ENCODE data around the gene SDCBP2. TPM values are rescaled to one million over a fixed set of nuclear protein-coding genes. Genes with fewer than 3 reads are reported as not detected.
A peak's percentile ranks its signal among the peaks of the same experiment; 100 is the strongest.

SDCBP2 gene
- total RNA-seq, 1 donor from 2014 or later, result not detected

DNA sequence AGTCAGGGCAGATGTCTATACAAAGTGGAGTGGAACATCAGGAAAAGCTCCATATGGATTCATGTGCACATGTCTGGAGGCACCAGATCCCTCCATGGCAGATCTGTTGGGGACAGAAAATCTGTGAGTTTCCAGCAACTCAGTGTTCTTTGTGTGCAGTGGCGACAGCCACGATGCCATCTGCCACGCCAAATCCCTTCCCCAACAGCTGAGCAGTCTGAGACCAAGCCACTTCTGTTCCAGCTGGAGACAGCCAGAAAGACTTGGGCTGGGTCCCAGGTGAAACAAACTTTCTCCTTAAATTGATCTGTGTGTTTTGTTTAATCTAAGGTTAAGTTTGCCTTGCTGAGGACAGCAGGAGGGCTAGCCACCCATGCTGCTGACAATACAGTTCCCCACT lies 41.0 kb upstream of the SDCBP2 start:
- Histone ChIP-seq H3K27me3 (no peaks in the 10 kb centered on the region), H3K36me3 (peaks cover 5 to 26% of the 10 kb centered on the region in 2 donors), H3K9me3 (no peaks in the 10 kb centered on the region), H3K4me3 (no peak overlapping the region), H3K4me1 (peaks cover 8 to 27% of the 10 kb centered on the region in 2 donors), H3K27ac (peak overlapping the region in 1 of 2 donors; percentile 26)
- intact Hi-C loops (cut with DNase I), result loop anchor here (5.0 kb wide), 1 partner anchor 43 kb away; the partner anchor contains the start of gene SDCBP2
- TF ChIP-seq, protein P1, sequence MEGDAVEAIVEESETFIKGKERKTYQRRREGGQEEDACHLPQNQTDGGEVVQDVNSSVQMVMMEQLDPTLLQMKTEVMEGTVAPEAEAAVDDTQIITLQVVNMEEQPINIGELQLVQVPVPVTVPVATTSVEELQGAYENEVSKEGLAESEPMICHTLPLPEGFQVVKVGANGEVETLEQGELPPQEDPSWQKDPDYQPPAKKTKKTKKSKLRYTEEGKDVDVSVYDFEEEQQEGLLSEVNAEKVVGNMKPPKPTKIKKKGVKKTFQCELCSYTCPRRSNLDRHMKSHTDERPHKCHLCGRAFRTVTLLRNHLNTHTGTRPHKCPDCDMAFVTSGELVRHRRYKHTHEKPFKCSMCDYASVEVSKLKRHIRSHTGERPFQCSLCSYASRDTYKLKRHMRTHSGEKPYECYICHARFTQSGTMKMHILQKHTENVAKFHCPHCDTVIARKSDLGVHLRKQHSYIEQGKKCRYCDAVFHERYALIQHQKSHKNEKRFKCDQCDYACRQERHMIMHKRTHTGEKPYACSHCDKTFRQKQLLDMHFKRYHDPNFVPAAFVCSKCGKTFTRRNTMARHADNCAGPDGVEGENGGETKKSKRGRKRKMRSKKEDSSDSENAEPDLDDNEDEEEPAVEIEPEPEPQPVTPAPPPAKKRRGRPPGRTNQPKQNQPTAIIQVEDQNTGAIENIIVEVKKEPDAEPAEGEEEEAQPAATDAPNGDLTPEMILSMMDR (IDR thresholded peaks at IDR 0.05), result no peak
- DNase-seq (ENCODE audit: low spot score in 2 of 2), result no peak

DNA sequence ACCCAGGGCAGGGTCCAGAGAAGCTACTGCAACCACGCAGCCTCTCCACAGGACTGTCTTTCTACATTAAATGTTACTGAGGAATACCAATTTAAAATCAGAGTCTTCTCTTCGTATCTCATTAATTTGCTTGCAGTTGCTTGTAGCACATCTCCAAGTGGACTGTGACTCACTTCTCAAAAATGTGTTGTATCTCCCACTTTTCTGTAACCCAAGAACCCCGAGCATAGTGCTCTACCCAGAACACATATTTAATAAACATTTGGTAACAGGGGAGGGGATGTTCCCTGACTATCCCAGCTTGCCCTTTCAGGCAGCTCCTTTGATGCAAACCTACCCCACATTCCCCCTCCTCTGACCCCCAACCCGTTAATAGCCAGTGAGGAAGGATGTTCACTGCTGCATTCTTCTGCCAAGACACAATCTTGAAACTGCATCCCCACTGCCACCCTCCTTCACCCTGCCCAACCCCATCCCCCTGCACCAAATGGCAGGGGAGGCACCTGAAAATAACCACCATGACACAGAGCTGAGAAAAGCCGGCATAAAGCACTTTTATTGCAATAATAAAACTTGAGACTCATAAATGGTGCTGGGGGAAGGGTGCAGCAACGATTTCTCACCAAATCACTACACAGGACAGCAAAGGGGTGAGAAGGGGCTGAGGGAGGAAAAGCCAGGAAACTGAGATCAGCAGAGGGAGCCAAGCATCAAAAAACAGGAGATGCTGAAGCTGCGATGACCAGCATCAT lies 39.7 kb upstream of the SDCBP2 start:
- H3K36me3 ChIP-seq, result peaks cover 5 to 26% of the 10 kb centered on the region in 2 donors
- H3K27me3 ChIP-seq, result no peaks in the 10 kb centered on the region
- intact Hi-C loops (cut with DNase I), result no loop called here
- no peak for DNase-seq (ENCODE audit: low spot score in 2 of 2)
- peaks cover 8 to 16% of the 10 kb centered on the region in 2 donors for H3K4me1 ChIP-seq
- no peak overlapping the region for H3K27ac ChIP-seq
- TF ChIP-seq, protein P1 (IDR thresholded peaks at IDR 0.05), result no peak
- H3K4me3 ChIP-seq, result no peak overlapping the region
- H3K9me3 ChIP-seq, result no peaks in the 10 kb centered on the region

DNA sequence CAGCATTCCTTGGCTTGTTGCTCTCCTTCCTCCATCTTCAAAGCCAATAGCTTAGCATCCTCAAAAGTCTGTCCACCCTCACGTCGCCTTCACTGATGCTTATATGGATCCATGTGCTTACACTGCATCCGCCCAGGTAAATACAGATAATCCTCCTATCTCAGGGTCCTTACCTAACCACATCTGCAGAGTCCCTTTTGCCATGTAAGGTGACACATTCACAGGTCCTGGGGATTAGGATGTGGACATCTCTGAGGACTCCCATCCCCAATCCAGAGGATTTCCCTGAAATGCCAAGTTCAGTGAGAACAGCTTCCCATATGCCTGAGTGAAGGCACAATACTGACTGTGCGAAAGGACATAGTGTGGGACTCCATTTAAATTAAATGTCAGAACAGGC lies 38.5 kb upstream of the SDCBP2 start:
- H3K27ac ChIP-seq, result no peak overlapping the region
- peaks cover 5 to 21% of the 10 kb centered on the region in 2 donors for H3K36me3 ChIP-seq
- TF ChIP-seq, protein P1 (IDR thresholded peaks at IDR 0.05), result no peak
- intact Hi-C loops (cut with DNase I), result no loop called here
- no peaks in the 10 kb centered on the region for H3K9me3 ChIP-seq
- peaks cover 3 to 8% of the 10 kb centered on the region in 2 donors for H3K4me1 ChIP-seq
- no peak overlapping the region for H3K4me3 ChIP-seq
- no peak for DNase-seq (ENCODE audit: low spot score in 2 of 2)
- H3K27me3 ChIP-seq, result no peaks in the 10 kb centered on the region

DNA sequence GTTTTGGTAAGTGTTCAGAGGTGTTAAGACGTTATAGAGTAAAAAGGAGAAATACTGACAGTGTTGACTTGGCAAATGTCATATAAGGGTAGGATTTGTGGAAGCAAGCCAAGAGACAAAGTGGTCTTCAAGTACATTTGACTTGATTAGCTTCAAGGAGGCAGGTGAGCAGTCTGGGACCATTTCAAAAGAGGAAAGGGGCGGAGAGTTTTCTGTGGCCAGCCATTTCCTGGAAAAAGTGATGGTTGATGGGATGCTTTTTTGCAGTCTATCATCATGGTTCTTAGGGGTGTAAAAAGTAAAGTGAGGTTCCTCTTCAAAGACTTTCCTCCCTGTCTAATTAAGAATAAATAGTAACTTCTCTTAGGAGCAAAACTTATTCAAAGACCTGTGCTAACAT lies 35.2 kb upstream of the SDCBP2 start:
- TF ChIP-seq, protein P1 (IDR thresholded peaks at IDR 0.05), result no peak
- H3K4me1 ChIP-seq, result peaks cover 0 to 3% of the 10 kb centered on the region in 2 donors
- no peak for DNase-seq (ENCODE audit: low spot score in 2 of 2)
- intact Hi-C loops (cut with DNase I), result no loop called here
- H3K9me3 ChIP-seq, result no peaks in the 10 kb centered on the region
- no peaks in the 10 kb centered on the region for H3K27me3 ChIP-seq
- no peak overlapping the region for H3K27ac ChIP-seq
- no peak overlapping the region for H3K4me3 ChIP-seq
- H3K36me3 ChIP-seq, result peaks cover 5 to 16% of the 10 kb centered on the region in 2 donors

DNA sequence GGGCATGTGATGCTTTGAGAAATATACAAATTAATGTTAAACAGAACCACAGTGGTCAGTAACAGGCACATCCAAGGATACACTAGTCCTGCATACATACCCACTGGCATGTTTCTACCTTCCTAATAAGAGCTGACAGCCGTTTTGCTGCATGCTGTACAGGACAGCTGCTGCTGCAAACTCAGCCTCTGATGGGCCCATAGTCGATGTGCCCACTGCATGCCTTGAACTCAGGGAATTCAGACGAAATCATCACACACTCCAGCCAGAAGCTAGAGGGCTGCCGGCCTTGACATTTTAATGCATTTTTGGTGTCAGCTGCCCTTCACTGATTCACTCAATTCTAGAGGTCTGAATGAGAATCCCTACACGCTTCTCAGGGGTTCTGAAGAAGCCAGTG lies 34.6 kb upstream of the SDCBP2 start:
- no peaks in the 10 kb centered on the region for H3K9me3 ChIP-seq
- H3K4me1 ChIP-seq, result no peaks in the 10 kb centered on the region
- no peak for DNase-seq (ENCODE audit: low spot score in 2 of 2)
- H3K36me3 ChIP-seq, result peaks cover 5 to 16% of the 10 kb centered on the region in 2 donors
- no peak overlapping the region for H3K4me3 ChIP-seq
- H3K27me3 ChIP-seq, result no peaks in the 10 kb centered on the region
- TF ChIP-seq, protein P1 (IDR thresholded peaks at IDR 0.05), result no peak
- intact Hi-C loops (cut with DNase I), result no loop called here
- H3K27ac ChIP-seq, result no peak overlapping the region

All from ascending aorta (tissue), 2 donors.